A549 (cell line): ENCODE data around the gene TDP1. TPM values are rescaled to one million over a fixed set of nuclear protein-coding genes. Genes with fewer than 3 reads are reported as not detected.

Source experiments
- ATAC-seq, 2 experiments: fragments of 200-7000 bp in 1 of 2; fragments of >200 bp in 1 of 2; cut with Nextera tagmentation in 1 of 2; cut with Tn5 transposase in 1 of 2; 3 replicates each; pipeline versions ENCODE4 v1.8.0 to v1.9.1; 2018 to 2020; ENCODE audit warnings: mild to moderate bottlenecking in 1 of 2, moderate library complexity in 1 of 2
- CTCF ChIA-PET: fragments of 300-600 bp; sonication (Branson Sonifier 250); formaldehyde crosslinking; extraction: SDS; loops from one replicate; lab custom pipeline; 2021; ENCODE audit warnings: antibody characterized with exemption, inconsistent platforms; lab: Yijun Ruan, JAX
- POLR2A ChIA-PET: fragments of 350-600 bp; formaldehyde crosslinking; extraction: SDS; loops from one replicate; lab custom pipeline; 2021; ENCODE audit warnings: antibody characterized with exemption, inconsistent platforms; lab: Yijun Ruan, JAX
- DNase-seq, 2 experiments: peaks; one replicate each; pipeline versions ENCODE4 v3.0.0 to v3.0.0-alpha.2; 2011 to 2016; ENCODE audit warnings: low read depth in 1 of 2, low spot score in 1 of 2
- FAIRE-seq: peaks from 2 replicates; lab custom pipeline; 2011; peaks lifted over from hg19 to GRCh38; lab: Jason Lieb, UNC
- H3K27ac ChIP-seq, 2 experiments: fragments of >200 bp; sonication (Bioruptor Twin); formaldehyde crosslinking; 3 replicates each; pipeline ENCODE4 v1.5.1; 2016 to 2017
- H3K4me1 ChIP-seq: fragments of >200 bp; sonication (Bioruptor Twin); formaldehyde crosslinking; 3 replicates; pipeline ENCODE4 v1.6.1; 2016
- H3K4me2 ChIP-seq: fragments of >200 bp; sonication (Bioruptor Twin); formaldehyde crosslinking; 3 replicates; pipeline ENCODE4 v1.6.1; 2016
- H3K4me3 ChIP-seq: fragments of >200 bp; sonication (Bioruptor Twin); formaldehyde crosslinking; 3 replicates; pipeline ENCODE4 v1.5.1; 2016
- H3K9me3 ChIP-seq: fragments of >200 bp; sonication (Bioruptor Twin); formaldehyde crosslinking; 3 replicates; pipeline ENCODE4 v1.6.1; 2016
- BHLHE40 ChIP-seq: IDR thresholded peaks from 2 replicates; pipeline ENCODE4 v1.6.1; 2012; ENCODE audit warnings: low read depth, low read length, inconsistent platforms
- CBX2 ChIP-seq: fragments of 200-600 bp; sonication (generic); IDR thresholded peaks from 2 replicates; pipeline ENCODE4 v1.6.1; 2016; ENCODE audit warnings: low read depth, mild to moderate bottlenecking, borderline replicate concordance
- CEBPB ChIP-seq, 2 experiments: fragments of >200 bp in 1 of 2; sonication (Bioruptor Twin) in 1 of 2; formaldehyde crosslinking in 1 of 2; IDR thresholded peaks; 2 replicates each; pipeline ENCODE4 v1.6.1; 2012 to 2016
- CHD4 ChIP-seq: fragments of 200-600 bp; sonication (generic); IDR thresholded peaks from 2 replicates; pipeline ENCODE4 v1.6.1; 2016; ENCODE audit warnings: antibody characterized with exemption, mild to moderate bottlenecking, borderline replicate concordance
- ESRRA ChIP-seq: fragments of 150-350 bp; IDR thresholded peaks from 2 replicates; pipeline ENCODE4 v1.6.1; 2014; ENCODE audit warnings: mild to moderate bottlenecking, low read length, borderline replicate concordance
- FOSB ChIP-seq: fragments of 250-450 bp; sonication (Bioruptor Pico); IDR thresholded peaks from 2 replicates; pipeline ENCODE4 v1.5.0; 2020; ENCODE audit warnings: mild to moderate bottlenecking, moderate library complexity
- FOSL2 ChIP-seq, 2 experiments: fragments of 450-650 bp in 1 of 2; fragments of >200 bp in 1 of 2; sonication (Bioruptor Twin) in 1 of 2; formaldehyde crosslinking; IDR thresholded peaks; 2 replicates each; pipeline versions ENCODE4 v1.5.0 to v1.6.1; 2016 to 2020; ENCODE audit warnings: mild to moderate bottlenecking in 1 of 2, moderate library complexity in 1 of 2
- GATA3 ChIP-seq: IDR thresholded peaks from 2 replicates; pipeline ENCODE4 v1.6.1; 2012; ENCODE audit warnings: borderline replicate concordance
- HOXA7 ChIP-seq: fragments of 250-450 bp; sonication (Bioruptor Pico); IDR thresholded peaks from 2 replicates; pipeline ENCODE4 v1.5.0; 2020; ENCODE audit warnings: mild to moderate bottlenecking, moderate library complexity
- KDM1A ChIP-seq: fragments of 200-600 bp; sonication (generic); IDR thresholded peaks from 2 replicates; pipeline ENCODE4 v1.6.1; 2016; ENCODE audit warnings: low read depth, mild to moderate bottlenecking
- KDM5A ChIP-seq: fragments of 200-600 bp; sonication (generic); IDR thresholded peaks from 2 replicates; pipeline ENCODE4 v1.6.1; 2016; ENCODE audit warnings: antibody characterized with exemption, mild to moderate bottlenecking
- MAFK ChIP-seq: fragments of 450-650 bp; IDR thresholded peaks from 2 replicates; pipeline ENCODE4 v1.6.1; 2014; ENCODE audit not compliant: partially characterized antibody
- MAZ ChIP-seq: fragments of 150-350 bp; IDR thresholded peaks from 2 replicates; pipeline ENCODE4 v1.6.1; 2014; ENCODE audit warnings: antibody characterized with exemption, low read depth, low read length, borderline replicate concordance
- NFE2L2 ChIP-seq: fragments of 150-350 bp; conservative IDR thresholded peaks from 2 replicates; pipeline ENCODE4 v1.6.1; 2014; ENCODE audit warnings: low read length
- NPAS2 ChIP-seq: fragments of 250-450 bp; sonication (Bioruptor Pico); IDR thresholded peaks from 2 replicates; pipeline ENCODE4 v1.8.0; 2022; ENCODE audit warnings: mild to moderate bottlenecking, moderate library complexity, borderline replicate concordance
- PBX3 ChIP-seq: IDR thresholded peaks from 2 replicates; pipeline ENCODE4 v1.6.1; 2012
- PHF8 ChIP-seq: fragments of 200-600 bp; sonication (generic); IDR thresholded peaks from 2 replicates; pipeline ENCODE4 v1.6.1; 2016; ENCODE audit warnings: low read depth, mild to moderate bottlenecking, antibody characterized with exemption, moderate library complexity, borderline replicate concordance
- POLR2AphosphoS2 ChIP-seq: conservative IDR thresholded peaks from 2 replicates; pipeline ENCODE4 v1.6.1; 2012; ENCODE audit warnings: low read length, improper control_type of control experiment, inconsistent platforms
- RARB ChIP-seq: fragments of 250-450 bp; sonication (Bioruptor Pico); IDR thresholded peaks from 2 replicates; pipeline ENCODE4 v1.8.0; 2021; ENCODE audit warnings: mild to moderate bottlenecking, moderate library complexity
- RCOR1 ChIP-seq: fragments of 150-350 bp; IDR thresholded peaks from 2 replicates; pipeline ENCODE4 v1.6.1; 2014; ENCODE audit warnings: antibody characterized with exemption, low read length, low read depth
- RFX5 ChIP-seq: fragments of 450-650 bp; IDR thresholded peaks from 2 replicates; pipeline ENCODE4 v1.7.1; 2014; ENCODE audit warnings: antibody characterized with exemption, mild to moderate bottlenecking, moderate library complexity
- SREBF2 ChIP-seq: fragments of 450-650 bp; IDR thresholded peaks from 2 replicates; pipeline ENCODE4 v1.6.1; 2014; ENCODE audit warnings: mild to moderate bottlenecking, moderate library complexity
- ZC3H11A ChIP-seq: fragments of 450-650 bp; IDR thresholded peaks from 2 replicates; pipeline ENCODE4 v1.6.1; 2014; ENCODE audit warnings: antibody characterized with exemption, mild to moderate bottlenecking
- ZFP36 ChIP-seq: fragments of 450-650 bp; IDR thresholded peaks from 2 replicates; pipeline ENCODE4 v1.6.1; 2014; ENCODE audit warnings: borderline replicate concordance; ENCODE audit not compliant: partially characterized antibody
- WGBS: methylation state at CpG from one replicate; pipeline ENCODE4 v1.1.6; 2017; ENCODE audit errors: missing lambda C conversion rate; 5-methylcytosine and 5-hydroxymethylcytosine counted together
- polyA plus RNA-seq, 4 experiments: library from polyadenylated mRNA; depleted of rRNA in 3 of 4; stranded (reverse); fragments of >200 nt; fragmentation: RNase III in 1 of 4; extraction: RNeasy Plus Mini Kit Qiagen cat#74134 plus additional on column Dnase treatment in 1 of 4; gene quantifications; 2 replicates in 3 of 4; 3 replicates in 1 of 4; pipeline ENCODE4 v1.2.3, GENCODE V29; 2011 to 2017
- TF ChIP-seq, protein P1 (sequence below): fragments of >200 bp; sonication (Bioruptor Twin); formaldehyde crosslinking; IDR thresholded peaks from 3 replicates; pipeline ENCODE4 v1.5.1; 2016

Gene TDP1
- polyA plus RNA-seq, 2 of the 4 experiments (the other 2 are of a cell fraction): 15.2 to 21.6 TPM

GRCh38 chr14:89954070-89955021 is 1.4 kb upstream of the TDP1 start, which contains the start of gene EFCAB11 (continued):
- TF ChIP-seq GATA3: no peak
- peak; percentile 95 for TF ChIP-seq PBX3
- TF ChIP-seq, protein P1, sequence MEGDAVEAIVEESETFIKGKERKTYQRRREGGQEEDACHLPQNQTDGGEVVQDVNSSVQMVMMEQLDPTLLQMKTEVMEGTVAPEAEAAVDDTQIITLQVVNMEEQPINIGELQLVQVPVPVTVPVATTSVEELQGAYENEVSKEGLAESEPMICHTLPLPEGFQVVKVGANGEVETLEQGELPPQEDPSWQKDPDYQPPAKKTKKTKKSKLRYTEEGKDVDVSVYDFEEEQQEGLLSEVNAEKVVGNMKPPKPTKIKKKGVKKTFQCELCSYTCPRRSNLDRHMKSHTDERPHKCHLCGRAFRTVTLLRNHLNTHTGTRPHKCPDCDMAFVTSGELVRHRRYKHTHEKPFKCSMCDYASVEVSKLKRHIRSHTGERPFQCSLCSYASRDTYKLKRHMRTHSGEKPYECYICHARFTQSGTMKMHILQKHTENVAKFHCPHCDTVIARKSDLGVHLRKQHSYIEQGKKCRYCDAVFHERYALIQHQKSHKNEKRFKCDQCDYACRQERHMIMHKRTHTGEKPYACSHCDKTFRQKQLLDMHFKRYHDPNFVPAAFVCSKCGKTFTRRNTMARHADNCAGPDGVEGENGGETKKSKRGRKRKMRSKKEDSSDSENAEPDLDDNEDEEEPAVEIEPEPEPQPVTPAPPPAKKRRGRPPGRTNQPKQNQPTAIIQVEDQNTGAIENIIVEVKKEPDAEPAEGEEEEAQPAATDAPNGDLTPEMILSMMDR: 0 out of 3 replicates have a peak, but pooled peaks have one; percentile 9
- TF ChIP-seq PHF8: no peak
- TF ChIP-seq RARB (CRISPR knock-in tag): no peak
- no peak for TF ChIP-seq ZC3H11A
- TF ChIP-seq RFX5: peak; percentile 24; the same call in 1 of the 2 replicates
- TF ChIP-seq HOXA7 (CRISPR knock-in tag): no peak
- no peak for TF ChIP-seq KDM5A
- no peak for TF ChIP-seq RCOR1
- TF ChIP-seq SREBF2: no peak
- TF ChIP-seq MAZ: no peak
- TF ChIP-seq MAFK: no peak
- TF ChIP-seq BHLHE40: no peak

DNA sequence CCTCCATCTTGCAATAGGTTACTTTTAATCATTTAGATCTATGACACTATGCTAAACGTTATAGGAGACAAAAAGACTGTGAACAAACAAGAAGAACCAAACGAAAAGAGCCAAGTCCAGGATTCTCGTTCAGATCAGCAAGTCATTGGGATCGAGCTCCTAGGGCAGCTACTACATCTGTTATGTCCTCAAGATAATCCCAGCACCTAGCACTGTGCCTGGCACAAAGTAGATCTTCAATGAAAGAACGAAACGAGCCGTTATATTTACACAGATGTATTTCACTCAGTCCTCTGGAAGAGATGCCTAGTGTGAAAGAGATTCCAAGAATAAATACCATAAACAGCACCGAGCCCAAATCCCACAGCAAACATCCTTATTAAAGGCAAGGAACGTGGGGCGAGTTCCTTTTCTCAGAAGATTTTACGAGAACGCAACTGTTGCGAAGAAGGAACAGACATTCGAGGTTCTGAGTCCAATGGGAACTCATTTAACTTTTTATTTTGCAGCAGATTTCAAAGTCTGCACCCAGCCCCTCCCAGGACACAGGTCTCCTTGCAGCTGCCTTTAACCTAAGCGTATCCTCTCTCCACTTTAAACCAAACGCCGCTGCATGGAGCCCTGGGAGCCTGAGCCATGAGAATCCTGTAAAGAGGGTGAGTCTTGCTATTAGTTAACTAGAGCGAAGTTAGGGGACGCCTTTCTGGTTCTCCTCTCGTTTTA is 544 bp upstream of the TDP1 start:
- DNase-seq: no peak
- WGBS: 21% methylated on average over 20 of the region's 20 CpGs
- POLR2A ChIA-PET: interaction anchor here (0.6 to 1.0 kb wide), 2 partner anchors 119 to 311 kb away, joined by 3 to 4 read pairs; no protein-coding TSS in a partner anchor

GRCh38 chr14:89956661-89957009 is 908 bp downstream of the TDP1 start:
- CTCF ChIA-PET: interaction anchor here (0.9 to 12.2 kb wide), 6 partner anchors 9 to 279 kb away, joined by 3 to 83 read pairs (median 4); no protein-coding TSS in a partner anchor
- H3K4me3 ChIP-seq: peak overlapping the region; percentile 89
- H3K9me3 ChIP-seq: no peaks in the 10 kb centered on the region
- H3K27ac ChIP-seq: peak overlapping the region; percentile 88 to 93
- DNase-seq (no peak), FAIRE-seq (no peak), ATAC-seq (no peak)
- H3K4me1 ChIP-seq: peaks cover 14% of the 10 kb centered on the region
- H3K4me2 ChIP-seq: peak overlapping the region; percentile 80
- POLR2A ChIA-PET: interaction anchor here (1.0 kb wide), 1 partner anchor 310 kb away, joined by 4 read pairs; no protein-coding TSS in a partner anchor
- TF ChIP-seq, protein P1: no peak
- TF ChIP-seq CEBPB (IDR thresholded peaks at IDR 0.05): peak in 1 of 2 experiments; percentile 32; a peak in 2 of 4 replicates
- WGBS: 36% methylated on average over 15 of the region's 15 CpGs

More for the DNA sequence above, 544 bp upstream of the TDP1 start:
- ATAC-seq (peak; percentile 59), FAIRE-seq (no peak)
- peak overlapping the region; percentile 88 to 93 for H3K27ac ChIP-seq
- peaks cover 14% of the 10 kb centered on the region for H3K4me1 ChIP-seq
- H3K9me3 ChIP-seq: no peaks in the 10 kb centered on the region
- peak overlapping the region; percentile 80 for H3K4me2 ChIP-seq
- peak overlapping the region; percentile 89 for H3K4me3 ChIP-seq
- CTCF ChIA-PET: interaction anchor here (1.4 to 12.2 kb wide), 6 partner anchors 16 to 928 kb away, joined by 3 to 83 read pairs (median 5); no protein-coding TSS in a partner anchor
- TF ChIP-seq NFE2L2 (no peak), CBX2 (no peak), FOSB (CRISPR knock-in tag) (no peak), POLR2AphosphoS2 (no peak), ESRRA (no peak), FOSL2 (IDR thresholded peaks at IDR 0.05) (no peak), FOSL2 (CRISPR knock-in tag; IDR thresholded peaks at IDR 0.05) (no peak), ZFP36 (no peak), GATA3 (no peak), NPAS2 (CRISPR knock-in tag) (no peak), KDM1A (no peak), CHD4 (no peak), MAFK (no peak), CEBPB (IDR thresholded peaks at IDR 0.05) (no peak)
- TF ChIP-seq, all 56 proteins: peak for 0
